Endothelial cell of umbilical vein (primary cell): ENCODE data around the gene GRK6. TPM values are rescaled to one million over a fixed set of nuclear protein-coding genes. Genes with fewer than 3 reads are reported as not detected.

Source experiments
- BruUV-seq: library from RNA; stranded (reverse); fragments of 400-500 nt; replicated peaks from 2 replicates; lab custom pipeline; 2021; lab: Mats Ljungman, UMichigan
- CTCF ChIA-PET: fragments of 300-600, 350-600 bp; sonication (Branson Sonifier 250); formaldehyde crosslinking; loops from one replicate; lab custom pipeline; 2021; ENCODE audit warnings: antibody characterized with exemption, inconsistent platforms; lab: Charles Lee
- POLR2A ChIA-PET: fragments of 300-600, 350-600 bp; sonication (Branson Sonifier 250); formaldehyde crosslinking; loops from one replicate; lab custom pipeline; 2021; ENCODE audit warnings: antibody characterized with exemption, inconsistent platforms; lab: Charles Lee
- DNase-seq: peaks from one replicate; pipeline ENCODE4 v3.0.0-alpha.2; 2011; ENCODE audit warnings: low read depth, low spot score
- FAIRE-seq: peaks from 2 replicates; lab custom pipeline; 2011; peaks lifted over from hg19 to GRCh38; lab: Jason Lieb, UNC
- H2AFZ ChIP-seq: 2 replicates; pipeline ENCODE4 v1.6.0; 2012; ENCODE audit warnings: low read depth, low read length, control low read depth, inconsistent platforms
- H3K27ac ChIP-seq: 2 replicates; pipeline ENCODE4 v1.5.1; 2011; ENCODE audit warnings: low read depth, mild to moderate bottlenecking, control low read depth, low read length, moderate library complexity; ENCODE audit not compliant: insufficient read depth
- H3K27me3 ChIP-seq, 2 experiments: 2 replicates each; pipeline versions ENCODE4 v1.6.0 to v1.6.1; 2011; ENCODE audit warnings: low read length in 2 of 2, mixed read lengths in 1 of 2; ENCODE audit not compliant: control insufficient read depth in 2 of 2, insufficient read depth in 2 of 2
- H3K36me3 ChIP-seq, 2 experiments: 2 replicates in 1 of 2; 3 replicates in 1 of 2; pipeline ENCODE4 v1.5.1; 2011; ENCODE audit warnings: low read length in 2 of 2, mild to moderate bottlenecking in 1 of 2, moderate library complexity in 1 of 2; ENCODE audit not compliant: control insufficient read depth in 2 of 2, insufficient read depth in 2 of 2; ENCODE audit errors: extremely low read depth in 1 of 2
- H3K4me1 ChIP-seq: 3 replicates; pipeline ENCODE4 v1.5.1; 2011; ENCODE audit warnings: mild to moderate bottlenecking, low read length; ENCODE audit not compliant: control insufficient read depth, insufficient read depth; ENCODE audit errors: extremely low read depth
- H3K4me2 ChIP-seq: 2 replicates; pipeline ENCODE4 v1.6.1; 2011; ENCODE audit warnings: low read length, control low read depth, mixed read lengths; ENCODE audit not compliant: insufficient read depth
- H3K4me3 ChIP-seq, 3 experiments: fragments of 200-600 bp in 1 of 3; sonication (generic), shearing (Covaris generic) in 1 of 3; replicated peaks in 1 of 3; 2 replicates each; pipeline ENCODE4 v1.5.1; 2011 to 2016; ENCODE audit warnings: control low read depth in 3 of 3, low read length in 3 of 3, mild to moderate bottlenecking in 2 of 3, inconsistent platforms in 1 of 3, low read depth in 1 of 3, moderate library complexity in 1 of 3; ENCODE audit not compliant: insufficient read depth in 1 of 3
- H3K79me2 ChIP-seq: 2 replicates; pipeline ENCODE4 v1.6.0; 2012; ENCODE audit warnings: low read length, inconsistent platforms; ENCODE audit not compliant: control insufficient read depth, insufficient read depth
- H3K9ac ChIP-seq: replicated peaks from 2 replicates; pipeline ENCODE3; 2011; ENCODE audit warnings: low read length, control low read depth; ENCODE audit not compliant: insufficient read depth; ENCODE audit errors: extremely low read depth
- H3K9me1 ChIP-seq: replicated peaks from 3 replicates; pipeline ENCODE4 v1.6.0; 2011; ENCODE audit warnings: mild to moderate bottlenecking, low read length; ENCODE audit not compliant: control insufficient read depth, insufficient read depth; ENCODE audit errors: extremely low read depth
- H3K9me3 ChIP-seq: replicated peaks from 2 replicates; pipeline ENCODE4 v1.5.1; 2012; ENCODE audit warnings: low read length, inconsistent platforms; ENCODE audit not compliant: control insufficient read depth, insufficient read depth
- H4K20me1 ChIP-seq: replicated peaks from 2 replicates; pipeline ENCODE3; 2011; ENCODE audit warnings: mild to moderate bottlenecking, low read length; ENCODE audit not compliant: control insufficient read depth, insufficient read depth; ENCODE audit errors: extremely low read depth
- EZH2 ChIP-seq: IDR thresholded peaks from 2 replicates; pipeline ENCODE4 v1.6.1; 2012; ENCODE audit warnings: borderline replicate concordance, low read depth, mild to moderate bottlenecking, moderate library complexity, low read length, inconsistent platforms; ENCODE audit not compliant: severe bottlenecking
- FOS ChIP-seq: IDR thresholded peaks from 2 replicates; pipeline ENCODE4 v1.6.1; 2011; ENCODE audit warnings: mild to moderate bottlenecking, low read length, moderate library complexity, borderline replicate concordance; ENCODE audit not compliant: insufficient read depth
- GATA2 ChIP-seq: IDR thresholded peaks from 2 replicates; pipeline ENCODE4 v1.7.0; 2011; ENCODE audit warnings: low read depth, mild to moderate bottlenecking, moderate library complexity, mixed read lengths, low read length; ENCODE audit not compliant: insufficient read length, insufficient read depth
- JUN ChIP-seq: IDR thresholded peaks from 2 replicates; pipeline ENCODE4 v1.6.1; 2011; ENCODE audit warnings: borderline replicate concordance, low read depth; ENCODE audit not compliant: insufficient read length, insufficient read depth
- MYC ChIP-seq: IDR thresholded peaks from one replicate; pipeline ENCODE4 v1.6.1; 2011; ENCODE audit warnings: mild to moderate bottlenecking, low read depth, low read length
- POLR2A ChIP-seq: IDR thresholded peaks from 2 replicates; pipeline ENCODE4 v1.6.1; 2012; ENCODE audit warnings: low read depth, mild to moderate bottlenecking, control low read depth, low read length
- POLR2AphosphoS5 ChIP-seq: IDR thresholded peaks from 2 replicates; pipeline ENCODE4 v1.6.1; 2012; ENCODE audit warnings: low read depth, mild to moderate bottlenecking, control low read depth, low read length, moderate library complexity; ENCODE audit not compliant: insufficient read depth
- dilution Hi-C: fragments of 300-500 bp; cut with MboI; formaldehyde crosslinking; loops from one replicate; pipeline ENCODE4 v1.15.0; 2019; ENCODE audit warnings: low sequenced_read_pairs; ENCODE audit not compliant: extremely low pct_ligation_motif_present
- intact Hi-C: fragments of 100-400 bp; cut with micrococcal nuclease; formaldehyde crosslinking; loops from one replicate; pipeline ENCODE4 v1.10.0; 2022
- polyA plus RNA-seq, 4 experiments: library from polyadenylated mRNA; depleted of rRNA in 3 of 4; stranded (reverse) in 3 of 4; unstranded in 1 of 4; fragments of >200 nt; gene quantifications; 2 replicates each; pipeline versions ENCODE4 v1.2.1 to v1.2.3, GENCODE V29; 2011 to 2012; ENCODE audit warnings: missing spikeins in 1 of 4
- total RNA-seq: library from RNA; stranded (reverse); gene quantifications from 2 replicates; pipeline ENCODE4 v1.2.3, GENCODE V29; 2021
- TF ChIP-seq, protein P1 (sequence below): IDR thresholded peaks from 2 replicates; pipeline ENCODE4 v1.6.1; 2011; ENCODE audit not compliant: insufficient read depth, insufficient read length
- TF ChIP-seq, protein P2 (sequence below), 2 donors: IDR thresholded peaks; 1 replicate in 1 of 2; 2 replicates in 1 of 2; pipeline ENCODE4 v1.5.1; 2011; ENCODE audit warnings: low read length in 2 of 2, mild to moderate bottlenecking in 2 of 2, moderate library complexity in 2 of 2, control low read depth in 1 of 2, inconsistent platforms in 1 of 2, low read depth in 1 of 2; ENCODE audit not compliant: insufficient read depth in 1 of 2; ENCODE audit errors: extremely low read depth in 1 of 2

The GRK6 gene
- total and polyA plus RNA-seq, 2 donors (not counting 3 experiments of a cell fraction or from before 2014, with no cell fraction given): 28.9 to 36.4 TPM

DNA sequence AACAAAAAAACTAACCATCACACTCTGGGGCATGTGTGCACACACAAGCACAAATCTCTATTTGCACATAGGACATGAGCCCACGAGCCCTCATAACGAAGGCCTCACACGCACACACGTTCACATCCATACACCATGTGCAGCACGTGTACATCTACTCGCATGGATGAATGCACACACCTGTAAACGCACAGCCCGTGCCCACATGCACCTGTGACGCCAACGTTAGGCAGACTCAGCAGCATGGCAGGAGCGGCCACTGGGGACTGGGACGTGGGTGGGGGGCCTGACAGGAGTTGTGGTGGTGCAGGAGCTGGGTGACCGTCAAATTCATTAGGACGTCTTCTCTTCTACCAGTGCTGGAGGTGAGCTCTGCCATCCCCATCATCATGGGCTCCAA is 39.1 kb upstream of the GRK6 start:
- no peak overlapping the region for H3K4me2 ChIP-seq
- no peak overlapping the region for H3K27ac ChIP-seq
- H4K20me1 ChIP-seq: no peaks in the 10 kb centered on the region
- no peaks in the 10 kb centered on the region for H3K9me1 ChIP-seq
- TF ChIP-seq MYC (no peak), GATA2 (no peak), POLR2AphosphoS5 (no peak), POLR2A (no peak), EZH2 (no peak), FOS (no peak), JUN (no peak)
- TF ChIP-seq, protein P1, sequence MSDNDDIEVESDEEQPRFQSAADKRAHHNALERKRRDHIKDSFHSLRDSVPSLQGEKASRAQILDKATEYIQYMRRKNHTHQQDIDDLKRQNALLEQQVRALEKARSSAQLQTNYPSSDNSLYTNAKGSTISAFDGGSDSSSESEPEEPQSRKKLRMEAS: no peak
- TF ChIP-seq, protein P2, sequence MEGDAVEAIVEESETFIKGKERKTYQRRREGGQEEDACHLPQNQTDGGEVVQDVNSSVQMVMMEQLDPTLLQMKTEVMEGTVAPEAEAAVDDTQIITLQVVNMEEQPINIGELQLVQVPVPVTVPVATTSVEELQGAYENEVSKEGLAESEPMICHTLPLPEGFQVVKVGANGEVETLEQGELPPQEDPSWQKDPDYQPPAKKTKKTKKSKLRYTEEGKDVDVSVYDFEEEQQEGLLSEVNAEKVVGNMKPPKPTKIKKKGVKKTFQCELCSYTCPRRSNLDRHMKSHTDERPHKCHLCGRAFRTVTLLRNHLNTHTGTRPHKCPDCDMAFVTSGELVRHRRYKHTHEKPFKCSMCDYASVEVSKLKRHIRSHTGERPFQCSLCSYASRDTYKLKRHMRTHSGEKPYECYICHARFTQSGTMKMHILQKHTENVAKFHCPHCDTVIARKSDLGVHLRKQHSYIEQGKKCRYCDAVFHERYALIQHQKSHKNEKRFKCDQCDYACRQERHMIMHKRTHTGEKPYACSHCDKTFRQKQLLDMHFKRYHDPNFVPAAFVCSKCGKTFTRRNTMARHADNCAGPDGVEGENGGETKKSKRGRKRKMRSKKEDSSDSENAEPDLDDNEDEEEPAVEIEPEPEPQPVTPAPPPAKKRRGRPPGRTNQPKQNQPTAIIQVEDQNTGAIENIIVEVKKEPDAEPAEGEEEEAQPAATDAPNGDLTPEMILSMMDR (IDR thresholded peaks at IDR 0.05; ENCODE audit: extremely low read depth in 1 of 2, insufficient read depth in 1 of 2, low read depth in 1 of 2, low read length in 2 of 2): no peak
- DNase-seq: no peak
- intact Hi-C loops: no loop called here
- no TSS peak for BruUV-seq
- no peaks in the 10 kb centered on the region for H3K36me3 ChIP-seq
- CTCF ChIA-PET: interaction anchor here (1.1 to 4.2 kb wide), 3 partner anchors 15 to 17 kb away, joined by 4 to 138 read pairs (median 7); partner anchors contain the start of gene PFN3
- POLR2A ChIA-PET: no interaction called here
- no peaks in the 10 kb centered on the region for H3K9me3 ChIP-seq
- no peaks in the 10 kb centered on the region for H3K79me2 ChIP-seq
- H3K27me3 ChIP-seq: peaks cover 0 to 4% of the 10 kb centered on the region in 2 experiments
- H3K4me1 ChIP-seq: no peaks in the 10 kb centered on the region
- no peak overlapping the region for H3K9ac ChIP-seq
- H3K4me3 ChIP-seq: no peak overlapping the region
- no peak overlapping the region for H2AFZ ChIP-seq
- FAIRE-seq: no peak
- dilution Hi-C loops: no loop called here
